ENCODE data around the gene BTRC. TPM values are rescaled to one million over a fixed set of nuclear protein-coding genes. Genes with fewer than 3 reads are reported as not detected.

BTRC gene
- total RNA-seq, 1 experiment from 2014 or later: 1.8 TPM

- Histone ChIP-seq H3K9ac (ENCODE audit: low read length) (no peak overlapping the region), H3K4me3 (ENCODE audit: low read length) (no peak overlapping the region), H4K20me1 (ENCODE audit: insufficient read depth, low read depth, low read length) (no peaks in the 10 kb centered on the region), H2AFZ (ENCODE audit: low read length) (no peak overlapping the region), H3K36me3 (ENCODE audit: insufficient read depth, low read length) (no peaks in the 10 kb centered on the region), H3K4me1 (ENCODE audit: low read length) (peaks cover 3% of the 10 kb centered on the region; the same call in 1 of the 2 replicates), H3K9me3 (ENCODE audit: low read length) (no peaks in the 10 kb centered on the region), H3K27me3 (ENCODE audit: low read length) (no peaks in the 10 kb centered on the region), H3K4me2 (ENCODE audit: low read depth, low read length, poor library complexity, severe bottlenecking) (no peak overlapping the region), H3K27ac (ENCODE audit: low read length) (no peak overlapping the region), H3K9me2 (replicated peaks; ENCODE audit: insufficient read depth, low read length) (no peaks in the 10 kb centered on the region), H3K79me2 (ENCODE audit: low read length) (no peaks in the 10 kb centered on the region)
- DNase-seq: no peak
Measured at GRCh38 chr10:101558671-101559595, 205.0 kb downstream of the BTRC start.

- no peak overlapping the region for H3K4me3 ChIP-seq (ENCODE audit: low read length)
- no peak overlapping the region for H3K9ac ChIP-seq (ENCODE audit: low read length)
- H3K9me3 ChIP-seq (ENCODE audit: low read length): no peaks in the 10 kb centered on the region
- no peak for DNase-seq
- no peak overlapping the region for H2AFZ ChIP-seq (ENCODE audit: low read length)
- peaks cover 3% of the 10 kb centered on the region; the same call in 1 of the 2 replicates for H3K4me1 ChIP-seq (ENCODE audit: low read length)
- no peaks in the 10 kb centered on the region for H3K79me2 ChIP-seq (ENCODE audit: low read length)
- H3K27me3 ChIP-seq (ENCODE audit: low read length): no peaks in the 10 kb centered on the region
- H3K27ac ChIP-seq (ENCODE audit: low read length): no peak overlapping the region
- no peak overlapping the region for H3K4me2 ChIP-seq (ENCODE audit: low read depth, low read length, poor library complexity, severe bottlenecking)
- no peaks in the 10 kb centered on the region for H4K20me1 ChIP-seq (ENCODE audit: insufficient read depth, low read depth, low read length)
- H3K9me2 ChIP-seq (replicated peaks; ENCODE audit: insufficient read depth, low read length): no peaks in the 10 kb centered on the region
- no peaks in the 10 kb centered on the region for H3K36me3 ChIP-seq (ENCODE audit: insufficient read depth, low read length)
Measured at GRCh38 chr10:101559596-101560297, 205.8 kb downstream of the BTRC start.

- no peak overlapping the region for H3K27ac ChIP-seq (ENCODE audit: low read length)
- H3K9ac ChIP-seq (ENCODE audit: low read length): no peak overlapping the region
- no peaks in the 10 kb centered on the region for H3K27me3 ChIP-seq (ENCODE audit: low read length)
- H3K4me3 ChIP-seq (ENCODE audit: low read length): no peak overlapping the region
- H4K20me1 ChIP-seq (ENCODE audit: insufficient read depth, low read depth, low read length): no peaks in the 10 kb centered on the region
- no peaks in the 10 kb centered on the region for H3K79me2 ChIP-seq (ENCODE audit: low read length)
- no peaks in the 10 kb centered on the region for H3K9me2 ChIP-seq (replicated peaks; ENCODE audit: insufficient read depth, low read length)
- H3K36me3 ChIP-seq (ENCODE audit: insufficient read depth, low read length): no peaks in the 10 kb centered on the region
- no peaks in the 10 kb centered on the region for H3K9me3 ChIP-seq (ENCODE audit: low read length)
- no peak overlapping the region for H2AFZ ChIP-seq (ENCODE audit: low read length)
- no peak for DNase-seq
- H3K4me2 ChIP-seq (ENCODE audit: low read depth, low read length, poor library complexity, severe bottlenecking): no peak overlapping the region
- peaks cover 3% of the 10 kb centered on the region; the same call in 1 of the 2 replicates for H3K4me1 ChIP-seq (ENCODE audit: low read length)
Measured at GRCh38 chr10:101560298-101561067, 206.5 kb downstream of the BTRC start.

GRCh38 chr10:101561068-101561915 is 207.3 kb downstream of the BTRC start:
- Histone ChIP-seq H3K27ac (ENCODE audit: low read length) (no peak overlapping the region), H3K9me2 (replicated peaks; ENCODE audit: insufficient read depth, low read length) (no peaks in the 10 kb centered on the region), H2AFZ (ENCODE audit: low read length) (no peak overlapping the region), H3K79me2 (ENCODE audit: low read length) (no peaks in the 10 kb centered on the region), H3K9ac (ENCODE audit: low read length) (no peak overlapping the region), H3K4me1 (ENCODE audit: low read length) (peaks cover 3% of the 10 kb centered on the region; the same call in 1 of the 2 replicates), H4K20me1 (ENCODE audit: insufficient read depth, low read depth, low read length) (no peaks in the 10 kb centered on the region), H3K4me2 (ENCODE audit: low read depth, low read length, poor library complexity, severe bottlenecking) (no peak overlapping the region), H3K4me3 (ENCODE audit: low read length) (no peak overlapping the region), H3K9me3 (ENCODE audit: low read length) (no peaks in the 10 kb centered on the region), H3K36me3 (ENCODE audit: insufficient read depth, low read length) (no peaks in the 10 kb centered on the region), H3K27me3 (ENCODE audit: low read length) (no peaks in the 10 kb centered on the region)
- no peak for DNase-seq

- Histone ChIP-seq H3K27me3 (ENCODE audit: low read length) (no peaks in the 10 kb centered on the region), H3K27ac (ENCODE audit: low read length) (no peak overlapping the region), H3K9me2 (replicated peaks; ENCODE audit: insufficient read depth, low read length) (no peaks in the 10 kb centered on the region), H3K9me3 (ENCODE audit: low read length) (no peaks in the 10 kb centered on the region), H3K9ac (ENCODE audit: low read length) (no peak overlapping the region), H3K4me3 (ENCODE audit: low read length) (no peak overlapping the region), H3K4me1 (ENCODE audit: low read length) (peaks cover 3% of the 10 kb centered on the region; the same call in 1 of the 2 replicates), H4K20me1 (ENCODE audit: insufficient read depth, low read depth, low read length) (no peaks in the 10 kb centered on the region), H2AFZ (ENCODE audit: low read length) (no peak overlapping the region), H3K79me2 (ENCODE audit: low read length) (no peaks in the 10 kb centered on the region), H3K4me2 (ENCODE audit: low read depth, low read length, poor library complexity, severe bottlenecking) (no peak overlapping the region), H3K36me3 (ENCODE audit: insufficient read depth, low read length) (no peaks in the 10 kb centered on the region)
- DNase-seq: no peak
Measured at GRCh38 chr10:101562231-101562630, 208.3 kb downstream of the BTRC start.

- peaks cover 3% of the 10 kb centered on the region; the same call in 1 of the 2 replicates for H3K4me1 ChIP-seq (ENCODE audit: low read length)
- H2AFZ ChIP-seq (ENCODE audit: low read length): no peak overlapping the region
- no peaks in the 10 kb centered on the region for H4K20me1 ChIP-seq (ENCODE audit: insufficient read depth, low read depth, low read length)
- H3K27me3 ChIP-seq (ENCODE audit: low read length): no peaks in the 10 kb centered on the region
- H3K27ac ChIP-seq (ENCODE audit: low read length): no peak overlapping the region
- no peaks in the 10 kb centered on the region for H3K9me3 ChIP-seq (ENCODE audit: low read length)
- no peak for DNase-seq
- no peak overlapping the region for H3K4me3 ChIP-seq (ENCODE audit: low read length)
- H3K79me2 ChIP-seq (ENCODE audit: low read length): no peaks in the 10 kb centered on the region
- H3K9ac ChIP-seq (ENCODE audit: low read length): no peak overlapping the region
- H3K36me3 ChIP-seq (ENCODE audit: insufficient read depth, low read length): no peaks in the 10 kb centered on the region
- no peak overlapping the region for H3K4me2 ChIP-seq (ENCODE audit: low read depth, low read length, poor library complexity, severe bottlenecking)
- no peaks in the 10 kb centered on the region for H3K9me2 ChIP-seq (replicated peaks; ENCODE audit: insufficient read depth, low read length)
Measured at GRCh38 chr10:101563007-101563406, 209.0 kb downstream of the BTRC start.

GRCh38 chr10:101563497-101564040 is 209.6 kb downstream of the BTRC start:
- H3K79me2 ChIP-seq (ENCODE audit: low read length): no peaks in the 10 kb centered on the region
- peaks cover 3% of the 10 kb centered on the region; the same call in 1 of the 2 replicates for H3K4me1 ChIP-seq (ENCODE audit: low read length)
- no peak overlapping the region for H3K4me2 ChIP-seq (ENCODE audit: low read depth, low read length, poor library complexity, severe bottlenecking)
- no peaks in the 10 kb centered on the region for H3K9me3 ChIP-seq (ENCODE audit: low read length)
- H3K27ac ChIP-seq (ENCODE audit: low read length): no peak overlapping the region
- H4K20me1 ChIP-seq (ENCODE audit: insufficient read depth, low read depth, low read length): no peaks in the 10 kb centered on the region
- DNase-seq: no peak
- H3K36me3 ChIP-seq (ENCODE audit: insufficient read depth, low read length): no peaks in the 10 kb centered on the region
- no peak overlapping the region for H3K9ac ChIP-seq (ENCODE audit: low read length)
- no peak overlapping the region for H2AFZ ChIP-seq (ENCODE audit: low read length)
- no peaks in the 10 kb centered on the region for H3K27me3 ChIP-seq (ENCODE audit: low read length)
- no peak overlapping the region for H3K4me3 ChIP-seq (ENCODE audit: low read length)
- no peaks in the 10 kb centered on the region for H3K9me2 ChIP-seq (replicated peaks; ENCODE audit: insufficient read depth, low read length)

All from Karpas-422 (cell line).